Activated CD4-positive, alpha-beta T cell treated with anti-CD3 and anti-CD28 coated beads, Interleukin-2, amount 50 U/mL, for 48 hours (primary cell): ENCODE measurements around the gene PKDREJ.
"Not testable (repeated sequence)": the region's sequence is repeated elsewhere in the genome, so short reads cannot be mapped to it uniquely, and the experiment has no call there.

Experiments
- DNase-seq, 2 experiments: peaks; one replicate each; pipeline ENCODE4 v3.0.0-alpha.2; 2020

Gene PKDREJ

DNA sequence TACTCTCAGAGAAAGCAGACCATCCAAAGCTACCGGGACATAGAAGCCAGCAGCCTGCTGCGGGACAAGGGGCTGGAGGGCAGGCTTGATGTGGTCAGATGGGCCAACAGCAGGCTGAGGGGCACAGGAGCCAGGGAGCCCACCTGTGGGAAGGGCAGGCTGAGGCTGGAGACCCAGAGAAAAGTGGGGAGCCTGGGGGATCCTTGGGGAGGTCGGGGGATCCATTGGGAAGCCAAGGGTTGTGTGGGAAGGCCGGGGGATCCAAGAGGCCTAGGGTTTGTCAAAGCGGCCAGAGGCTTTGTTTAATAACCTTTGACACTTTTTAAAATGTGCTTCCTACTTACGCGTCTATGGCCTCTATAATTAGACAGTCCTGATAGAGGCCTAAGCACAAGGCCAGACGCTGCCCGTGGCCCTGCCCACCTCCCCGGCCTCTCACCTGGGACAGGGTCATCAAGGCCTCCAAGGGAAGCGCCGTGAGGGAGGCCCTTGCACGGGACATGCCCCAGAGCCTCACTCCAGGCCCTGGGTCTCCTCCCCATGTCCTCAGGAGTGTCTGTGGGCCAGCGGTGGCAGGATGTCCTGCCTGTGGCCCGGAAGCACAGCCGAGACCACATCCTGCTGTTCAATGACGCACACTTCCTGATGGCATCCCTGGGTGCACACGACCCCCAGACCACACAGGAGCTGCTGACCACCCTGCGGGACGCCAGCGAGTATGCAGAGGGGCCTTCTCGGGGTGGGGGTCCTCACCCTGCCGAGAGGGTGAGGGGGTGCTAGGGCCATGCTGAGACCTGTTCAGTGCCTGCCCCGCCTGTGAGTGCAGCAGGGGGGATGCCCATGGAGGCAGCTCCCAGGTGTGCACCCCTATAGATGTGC lies 25.0 kb upstream of the PKDREJ start:
- peak; percentile 24 to 31 for DNase-seq

DNA sequence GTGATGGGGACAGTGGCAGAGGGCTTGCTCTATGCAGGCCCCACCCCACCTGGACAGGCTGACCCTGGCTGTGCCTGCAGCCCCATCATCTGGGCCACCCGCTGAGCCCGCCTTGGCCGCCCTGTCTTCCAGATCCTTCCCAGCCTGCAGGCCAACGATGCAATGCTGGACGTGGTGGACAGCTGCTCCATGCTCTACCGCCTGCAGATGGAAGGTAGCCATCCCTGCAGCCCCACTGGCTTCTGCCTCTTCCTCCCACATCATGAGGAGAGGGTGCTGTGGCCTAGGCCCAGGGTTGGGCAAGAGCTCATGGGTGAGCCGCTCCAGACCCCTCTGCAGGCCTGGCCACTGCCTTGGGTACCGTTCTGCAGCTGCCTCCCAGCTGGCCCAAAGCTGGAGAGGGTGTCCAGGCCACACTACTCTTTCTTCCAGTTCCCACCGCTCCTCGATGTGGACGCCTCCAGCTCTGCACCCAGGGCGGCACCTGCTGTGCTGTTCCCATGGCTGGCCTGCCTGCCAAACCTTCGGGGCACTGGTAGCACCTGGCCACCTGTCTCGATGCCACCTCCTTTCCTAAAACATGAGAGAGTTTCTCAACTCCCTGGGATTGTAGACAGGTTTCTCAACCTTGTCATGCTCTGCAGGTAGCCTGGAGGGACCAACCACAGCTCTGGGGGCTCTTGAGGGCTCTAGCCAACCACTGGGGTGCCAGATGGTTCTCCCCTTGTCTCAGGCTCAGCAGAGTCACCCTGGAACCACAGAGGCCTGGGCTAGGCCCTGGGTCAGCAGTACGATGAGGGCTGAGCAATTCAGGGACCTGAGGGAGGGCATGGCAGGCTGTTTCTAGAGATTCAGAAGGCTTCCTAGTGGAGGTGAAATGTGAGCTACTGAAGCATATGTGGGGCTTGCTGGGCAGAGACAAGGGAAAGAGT lies 24.1 kb upstream of the PKDREJ start:
- DNase-seq, result no peak

DNA sequence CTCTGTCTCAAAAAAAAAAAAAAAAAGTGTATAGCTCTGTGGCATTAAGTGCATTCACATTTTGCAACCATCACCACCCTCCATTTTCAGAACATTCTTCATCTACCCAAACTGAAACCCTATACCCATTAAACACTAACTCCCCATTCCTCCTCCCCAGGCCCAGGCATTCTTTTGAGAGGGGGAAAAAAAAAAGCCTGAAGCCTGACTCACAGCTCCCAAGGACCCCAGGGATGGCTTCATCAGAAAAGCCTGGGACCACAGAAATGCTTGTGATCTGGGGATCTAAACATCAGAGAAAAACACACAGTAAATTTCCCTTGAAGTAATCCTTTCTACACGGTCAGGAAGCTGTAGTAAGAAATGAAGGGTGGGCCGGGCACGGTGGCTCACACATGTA lies 22.9 kb upstream of the PKDREJ start:
- no peak for DNase-seq

DNA sequence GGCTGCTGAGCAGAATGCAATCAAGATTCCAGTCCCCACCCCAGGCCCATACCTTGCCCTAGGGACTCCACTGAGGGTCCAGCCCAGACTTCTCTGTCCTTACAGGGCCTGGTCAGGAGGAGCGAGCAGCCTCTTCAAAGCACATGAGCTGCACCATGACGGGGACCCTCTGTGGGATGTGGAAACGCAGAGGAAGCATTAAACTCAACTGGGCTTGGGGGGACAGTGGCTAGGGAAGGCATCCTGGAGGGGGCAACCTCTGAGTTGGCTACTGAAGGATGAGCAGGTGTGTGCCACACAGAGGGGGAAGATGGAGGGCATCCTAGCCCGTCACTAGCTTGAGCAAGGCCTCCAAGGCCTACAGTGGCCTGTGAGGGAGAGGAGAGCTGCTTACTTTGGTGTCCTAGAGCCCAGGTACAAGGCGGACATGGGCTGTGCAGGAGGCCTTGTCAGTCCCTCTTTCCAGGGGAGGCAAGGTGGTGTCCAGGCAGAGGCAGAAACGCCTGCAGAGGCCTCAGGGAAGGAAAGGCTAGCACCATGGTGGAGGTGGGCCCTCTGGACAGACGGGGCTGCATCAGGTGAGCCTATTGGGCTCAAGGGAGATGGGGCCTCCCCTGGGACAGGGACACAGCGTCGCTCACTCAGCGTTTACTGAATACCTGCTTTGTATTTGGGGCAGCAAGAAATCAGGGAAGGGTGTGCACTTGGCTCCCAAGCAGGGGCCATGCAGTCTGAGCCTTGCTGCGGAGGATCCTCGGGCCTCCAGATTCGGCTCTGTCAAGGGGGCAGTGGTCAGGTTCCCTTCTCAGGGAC lies 18.9 kb upstream of the PKDREJ start:
- DNase-seq, result no peak

DNA sequence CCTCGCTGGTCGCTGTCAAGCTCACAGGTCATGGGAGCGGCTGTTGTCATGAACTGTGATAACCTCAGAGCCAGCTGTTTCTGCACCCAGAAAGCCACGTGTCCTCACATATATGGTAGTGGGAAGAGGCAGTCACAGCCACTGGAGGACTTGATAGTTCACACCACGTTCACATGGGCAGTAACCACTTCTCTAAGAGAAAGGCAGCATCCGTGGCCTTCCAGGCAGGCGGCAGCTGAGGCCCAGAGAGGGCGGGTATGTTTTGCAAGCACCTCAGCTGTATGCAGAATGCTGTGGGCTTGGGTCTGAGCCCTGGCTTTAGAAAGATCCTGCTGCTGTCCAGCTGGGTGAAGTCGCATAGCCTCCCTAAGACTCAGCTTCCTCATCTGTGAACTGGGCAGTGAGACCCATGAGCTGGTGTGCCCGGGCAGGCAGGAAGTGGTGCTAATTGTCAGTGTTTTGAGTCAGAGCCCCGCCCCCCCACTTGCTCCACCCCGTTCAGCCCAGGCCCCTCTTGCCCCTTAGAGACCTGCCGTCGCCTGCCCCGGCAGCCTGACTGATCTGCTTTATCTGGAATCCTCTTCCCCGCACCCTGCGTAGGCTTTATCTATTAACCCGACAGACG lies 18.0 kb upstream of the PKDREJ start:
- no peak for DNase-seq

DNA sequence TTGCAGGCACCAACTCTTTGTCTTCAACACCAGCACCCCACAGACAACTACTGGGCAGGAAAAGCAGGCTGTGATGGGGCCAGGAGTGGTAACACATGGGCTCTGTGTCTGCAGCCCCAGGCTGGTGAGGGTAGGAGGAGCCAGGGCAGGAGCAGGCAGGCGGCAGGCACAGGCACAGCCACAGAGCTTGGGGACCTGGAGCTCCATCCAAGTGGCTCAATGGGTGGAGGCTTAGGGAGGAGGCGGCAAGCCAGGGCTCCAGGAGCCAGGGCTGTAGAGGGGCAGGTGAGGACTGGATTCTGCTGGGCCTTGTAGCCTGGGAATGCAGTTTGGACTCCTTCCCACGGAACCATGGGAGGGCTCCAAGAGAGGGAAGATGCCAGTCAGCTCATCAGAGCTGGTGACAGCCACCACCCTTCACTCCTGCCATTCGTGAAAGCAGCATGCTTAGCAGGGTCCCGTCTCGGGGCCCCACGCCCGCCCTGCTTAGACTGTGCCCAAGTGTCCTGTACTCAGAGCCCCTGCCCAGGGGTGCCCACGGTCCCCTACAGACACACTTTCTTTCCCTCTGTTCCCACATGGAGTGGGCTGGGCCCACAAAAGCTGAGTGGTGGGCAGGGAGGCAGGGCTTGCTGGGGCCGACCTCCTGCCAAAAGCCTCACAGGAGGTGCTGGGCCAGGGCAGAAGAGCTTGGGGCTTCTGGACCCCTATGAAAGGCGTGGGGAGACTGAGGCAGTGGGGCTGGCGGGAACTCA lies 17.1 kb upstream of the PKDREJ start:
- DNase-seq, result no peak

DNA sequence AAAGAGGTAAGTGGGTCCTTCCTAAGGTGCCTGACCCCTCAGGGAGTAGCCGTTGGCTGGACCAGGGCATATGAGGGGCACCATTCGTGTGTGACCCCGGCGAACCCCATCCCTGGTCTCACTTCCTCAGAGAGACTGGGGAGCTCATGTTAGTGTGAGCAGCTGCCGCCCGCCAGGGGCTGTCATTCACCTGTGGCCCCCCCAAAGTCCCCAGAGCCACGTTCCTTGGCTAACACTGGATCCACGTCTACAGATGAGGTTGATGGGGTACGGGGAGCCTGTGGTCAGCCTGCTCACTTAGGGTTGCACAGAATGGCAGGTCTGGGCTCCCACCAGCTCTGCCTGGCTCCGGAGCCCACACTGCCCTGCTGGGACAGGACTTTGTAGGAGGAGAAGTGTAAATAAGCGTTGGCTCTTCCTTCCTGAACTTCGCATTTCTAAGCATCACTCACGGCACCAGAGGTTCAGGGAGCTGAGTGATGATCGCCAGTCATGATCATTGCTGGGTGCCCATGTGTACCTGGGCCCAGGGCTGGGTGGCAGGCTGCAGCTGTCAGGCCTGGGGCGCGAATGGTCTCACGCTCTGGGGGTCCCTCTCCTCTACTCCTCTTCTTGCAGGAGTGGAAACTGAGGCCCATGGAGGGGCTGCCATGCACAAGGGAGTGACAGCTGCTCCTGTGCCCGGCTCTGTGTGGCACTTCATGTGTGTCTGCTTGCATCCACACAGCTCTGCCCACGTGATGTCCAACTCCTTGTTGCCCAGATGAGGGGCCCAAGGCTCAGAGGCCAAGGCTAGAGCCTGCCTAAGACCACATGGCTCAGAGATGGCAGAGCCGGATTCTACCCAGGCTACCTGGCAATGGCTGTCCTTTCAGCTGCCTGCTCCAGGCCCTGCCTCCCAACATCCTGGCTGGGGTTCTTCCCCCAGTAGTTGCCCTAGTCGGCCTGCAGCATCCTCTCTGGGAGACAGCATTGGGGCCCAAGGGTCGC lies 15.8 kb upstream of the PKDREJ start:
- no peak for DNase-seq

DNA sequence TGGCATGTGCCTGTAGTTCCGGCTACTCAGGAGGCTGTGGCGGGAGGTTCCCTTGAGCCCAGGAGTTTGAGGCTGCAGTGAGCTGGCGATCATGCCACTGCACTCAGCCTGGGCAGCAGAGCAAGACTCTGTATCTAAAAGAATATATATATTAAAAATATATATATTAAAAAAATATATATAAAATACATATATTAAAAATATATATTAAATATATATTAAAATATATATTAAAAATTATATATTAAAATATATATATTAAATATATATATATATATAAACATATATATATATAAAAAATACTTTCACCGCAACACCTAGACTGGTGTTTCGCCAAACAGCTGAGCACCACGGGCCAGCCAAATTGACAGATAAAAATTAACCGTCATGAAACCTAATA lies 13.4 kb upstream of the PKDREJ start:
- no peak for DNase-seq

DNA sequence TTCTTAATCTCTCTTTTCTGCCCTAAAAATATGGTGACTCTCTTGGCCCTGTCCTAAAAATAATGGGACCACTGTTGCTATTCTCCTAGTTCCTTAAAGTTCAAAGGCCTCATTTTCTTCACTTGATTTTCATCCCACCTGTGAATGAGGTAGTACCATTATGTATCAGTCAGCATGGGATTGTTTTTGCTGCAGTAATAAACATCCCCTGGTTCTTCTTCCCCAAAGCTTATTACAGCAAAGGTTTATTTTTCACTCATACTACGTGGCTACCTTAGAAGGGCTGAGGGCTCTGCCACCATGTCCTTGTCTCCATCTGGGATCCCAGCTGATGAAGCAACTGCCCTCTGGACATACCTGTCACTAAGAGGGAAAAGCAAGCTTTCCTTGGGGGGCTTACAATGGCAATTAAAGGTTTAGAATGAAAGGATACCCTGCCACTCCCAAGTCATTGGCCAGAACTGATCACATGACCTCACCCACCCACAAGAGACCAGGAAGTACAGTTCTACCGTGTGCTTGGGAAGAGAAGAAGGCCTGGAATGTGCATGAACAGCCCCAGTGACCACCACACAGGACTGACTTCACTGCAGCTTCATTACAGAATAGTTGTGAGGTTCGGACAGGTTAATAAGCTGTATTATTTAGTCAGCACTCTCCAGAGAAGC lies 12.4 kb upstream of the PKDREJ start:
- DNase-seq, result no peak

DNA sequence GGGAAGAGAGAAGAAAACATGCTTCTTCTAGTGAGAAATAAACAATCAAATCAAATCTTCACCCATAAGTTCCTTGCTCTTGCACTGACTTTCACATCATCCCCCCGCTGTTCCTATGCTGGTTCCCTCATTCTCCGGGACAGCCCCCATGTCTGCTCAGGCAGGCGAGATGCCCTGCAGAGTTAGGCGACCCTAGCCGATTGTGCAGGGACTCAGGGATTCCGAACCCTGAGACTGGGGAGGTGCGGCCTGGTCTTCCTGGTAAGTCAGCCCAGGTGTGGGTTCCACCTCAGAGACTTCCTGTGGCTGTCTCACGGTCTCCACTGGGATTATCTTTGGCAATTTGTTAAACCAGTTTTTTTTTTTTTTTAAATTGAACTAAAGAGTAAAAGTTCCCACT lies 11.2 kb upstream of the PKDREJ start:
- no peak for DNase-seq

DNA sequence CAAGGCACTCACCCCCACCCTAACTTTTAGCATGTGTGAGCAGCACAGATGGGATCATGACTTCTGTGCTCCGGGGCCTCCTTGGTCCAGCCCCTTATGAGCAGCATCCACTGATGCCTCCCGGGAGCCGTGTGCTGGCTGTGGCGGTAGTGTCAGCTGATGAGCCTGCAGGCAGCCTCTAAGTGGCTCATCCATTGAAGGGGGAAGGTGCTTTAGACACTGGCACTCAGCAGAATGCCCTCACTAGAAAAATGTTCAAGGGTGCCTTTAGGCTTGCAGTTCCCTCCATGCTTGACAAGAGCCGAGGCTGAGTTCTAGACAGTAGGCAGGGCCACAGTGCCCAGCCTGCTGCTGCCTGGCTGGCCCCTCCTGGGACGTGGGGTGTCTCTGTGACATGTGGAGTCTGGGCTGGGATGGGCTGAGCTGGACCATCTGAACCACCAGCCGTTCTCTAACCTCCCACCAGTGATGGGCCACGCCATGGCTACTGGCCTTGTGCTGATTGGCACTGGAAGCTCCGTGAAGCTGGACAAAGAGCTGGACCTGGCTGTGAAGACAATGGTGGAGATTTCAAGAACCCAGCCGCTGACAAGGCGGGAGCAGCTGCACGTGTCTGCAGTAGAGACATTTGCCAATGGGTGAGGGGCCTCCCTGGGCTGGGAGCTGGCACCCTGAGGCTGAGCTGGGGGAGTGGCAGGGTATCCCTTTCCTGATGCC lies 10.4 kb upstream of the PKDREJ start:
- DNase-seq, result no peak

DNA sequence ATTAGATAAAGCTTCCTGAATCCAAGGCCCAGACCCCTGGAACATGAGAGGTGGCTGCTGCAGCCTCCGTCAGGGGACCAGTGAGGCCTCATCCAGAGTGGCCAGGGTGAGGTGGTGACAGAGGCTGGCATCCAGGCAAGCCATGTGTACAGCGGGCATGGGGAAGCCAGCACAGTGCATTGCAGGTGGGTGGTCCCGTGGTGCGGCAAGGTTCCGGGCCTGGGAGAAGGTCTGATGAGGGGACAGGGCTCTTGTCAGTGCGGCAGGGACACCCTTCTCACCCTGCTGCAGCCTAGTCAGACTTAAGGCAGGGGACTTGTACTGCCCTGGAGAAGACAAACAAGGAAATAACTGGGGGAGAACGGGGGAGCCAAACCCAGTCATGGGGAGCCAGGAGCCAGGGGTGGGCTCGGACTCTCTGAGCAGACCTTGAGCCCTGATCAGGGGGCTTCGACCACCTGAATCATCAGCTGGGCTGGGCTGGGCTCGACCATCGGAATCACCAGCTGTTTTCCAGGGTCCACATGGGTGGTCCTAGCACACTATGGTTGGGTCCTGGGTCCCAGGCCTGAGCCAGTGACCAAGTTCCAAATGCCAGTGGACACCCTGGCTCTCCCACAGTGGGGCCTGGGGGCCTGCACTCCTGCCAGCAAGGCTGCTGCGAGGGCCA lies 9.8 kb upstream of the PKDREJ start:
- DNase-seq, result no peak

DNA sequence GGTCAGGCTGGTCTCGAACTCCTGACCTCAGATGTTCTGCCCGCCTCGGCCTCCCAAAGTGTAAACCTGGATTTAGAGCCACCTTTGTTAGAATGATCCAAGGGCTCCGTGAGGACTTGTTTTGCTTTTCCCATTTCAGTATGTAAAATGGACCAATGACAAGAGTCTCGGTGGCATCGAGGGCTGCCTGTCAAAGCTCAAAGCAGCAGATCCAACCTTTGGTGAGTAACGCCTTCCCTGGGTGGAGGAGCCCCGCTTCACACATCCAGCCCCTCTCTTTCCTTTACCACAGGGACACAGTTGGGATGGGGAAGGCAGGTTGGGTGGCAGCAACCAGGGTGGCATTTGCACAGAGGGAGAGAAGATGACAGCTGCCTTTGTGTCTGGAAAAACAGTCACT lies 9.1 kb upstream of the PKDREJ start:
- DNase-seq, result no peak

DNA sequence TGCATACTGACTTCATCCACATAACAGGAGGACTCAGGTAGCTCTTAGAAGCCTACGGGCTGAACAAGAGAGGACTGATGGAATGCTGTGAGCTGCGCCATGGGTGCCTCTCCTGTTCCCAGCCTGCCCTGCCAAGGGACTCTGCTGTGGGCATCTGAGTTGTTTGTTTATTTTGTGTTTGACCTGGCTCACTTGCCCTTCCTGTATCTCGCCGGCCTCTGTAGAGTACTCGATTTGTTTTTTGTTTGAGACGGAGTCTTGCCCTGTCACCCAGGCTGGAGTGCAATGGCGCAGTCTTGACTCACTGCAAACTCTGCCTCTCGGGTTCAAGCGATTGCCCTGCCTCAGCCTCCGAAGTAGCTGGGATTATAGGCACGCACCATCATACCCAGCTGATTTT lies 6.4 kb upstream of the PKDREJ start:
- DNase-seq, result no peak

DNA sequence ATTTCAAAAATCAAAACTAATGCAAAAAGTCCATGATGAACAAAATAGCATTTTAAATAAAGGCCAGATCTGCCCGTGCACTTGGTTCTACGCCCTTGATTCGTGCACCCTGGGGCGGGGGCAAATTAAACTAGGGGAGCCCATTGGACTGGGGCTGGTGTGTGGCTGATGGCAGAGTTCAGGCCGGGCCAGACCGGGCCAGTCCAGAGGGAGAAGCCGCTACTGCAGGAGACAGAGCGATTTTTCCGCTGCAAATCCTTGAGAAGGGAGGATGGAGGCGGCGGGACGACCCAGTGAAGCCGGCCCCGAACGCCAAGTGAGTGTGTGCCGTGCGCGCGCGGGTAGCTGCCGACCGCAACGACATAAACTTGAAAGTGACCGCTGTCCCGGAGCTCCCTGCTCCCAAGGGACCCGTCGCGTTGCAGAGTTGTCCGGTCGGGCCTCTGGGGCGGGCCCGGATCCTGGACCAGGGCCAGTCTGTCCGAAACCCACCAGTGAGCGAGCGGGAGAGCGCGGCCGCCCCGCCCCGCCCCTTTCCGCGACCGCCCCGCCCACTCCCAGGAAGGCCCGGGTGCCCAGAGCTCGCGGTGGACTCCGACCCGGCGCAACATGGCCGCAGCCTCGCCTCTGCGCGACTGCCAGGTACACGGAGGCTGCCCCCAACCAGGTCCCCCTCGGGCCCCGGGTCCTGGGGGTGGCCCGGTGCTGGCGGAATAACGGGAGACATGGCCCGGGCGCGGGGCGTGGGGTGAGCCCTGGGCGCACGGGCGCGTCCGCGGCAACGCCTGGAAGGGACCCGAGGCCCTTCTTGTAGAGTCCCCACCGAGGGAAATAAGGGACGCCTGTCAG lies 4.5 kb upstream of the PKDREJ start, which contains the start of gene TTC38:
Gene TTC38, plus strand, starts transcription at position 578 of the 849 bp plus-strand sequence. Its CDS starts 32 bp downstream, at position 610.
- peak; percentile 59 to 60 for DNase-seq

DNA sequence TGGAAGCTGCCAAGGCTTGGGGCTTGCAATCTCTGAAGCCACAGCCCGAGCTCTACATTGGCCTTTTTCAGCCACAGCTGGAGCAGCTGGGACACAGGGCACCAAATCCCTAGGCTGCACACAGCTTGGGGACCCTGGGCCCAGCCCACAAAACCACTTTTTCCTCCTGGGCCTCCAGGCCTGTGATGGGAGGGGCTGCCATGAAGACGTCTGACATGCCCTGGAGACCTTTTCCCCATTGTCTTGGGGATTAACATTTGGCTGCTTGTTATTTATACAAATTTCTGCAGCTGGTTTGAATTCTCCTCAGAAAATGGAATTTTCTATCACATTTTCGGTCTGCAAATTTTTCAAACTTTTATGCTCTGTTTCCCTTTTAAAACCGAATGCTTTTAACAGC lies 2.5 kb upstream of the PKDREJ start:
- not testable (repeated sequence) for DNase-seq

DNA sequence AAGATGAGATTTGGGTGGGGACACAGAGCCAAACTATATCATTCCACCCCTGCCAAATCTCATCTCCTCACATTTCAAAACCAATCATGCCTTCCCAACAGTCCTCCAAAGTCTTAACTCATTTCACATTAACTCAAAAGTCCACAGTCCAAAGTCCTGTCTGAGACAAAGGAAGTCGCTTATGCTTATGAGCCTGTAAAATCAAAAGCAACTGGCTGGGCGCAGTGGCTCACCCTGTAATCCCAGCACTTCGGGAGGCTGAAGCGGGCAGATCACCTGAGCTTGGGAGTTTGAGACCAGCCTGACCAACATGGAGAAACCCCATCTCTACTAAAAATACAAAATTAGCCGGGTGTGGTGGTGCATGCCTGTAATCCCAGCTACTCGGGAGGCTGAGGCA lies 1.4 kb upstream of the PKDREJ start:
- not testable (repeated sequence) for DNase-seq
